Uterus (tissue), 4 donors: ENCODE results near the gene MUSK. TPM values are rescaled to one million over a fixed set of nuclear protein-coding genes. Genes with fewer than 3 reads are reported as not detected.

ENCODE experiments used
- DNase-seq, 2 donors: peaks; one replicate each; pipeline ENCODE4 v3.0.0-alpha.2; 2019 to 2020
- H3K27ac ChIP-seq, 2 donors: fragments of 200-600 bp; sonication (generic); 1 replicate in 1 of 2; 2 replicates in 1 of 2; pipeline ENCODE4 v1.5.1; 2016 to 2018
- H3K27me3 ChIP-seq, 2 donors: fragments of 200-600 bp; sonication (generic); one replicate each; pipeline ENCODE4 v1.5.1; 2018 to 2019; ENCODE audit warnings: control low read depth in 1 of 2
- H3K36me3 ChIP-seq, 2 donors: fragments of 200-600 bp; sonication (generic); one replicate each; pipeline ENCODE4 v1.5.1; 2019; ENCODE audit warnings: control low read depth in 1 of 2
- H3K4me1 ChIP-seq, 2 donors: fragments of 200-600 bp; sonication (generic); one replicate each; pipeline ENCODE4 v1.5.1; 2018 to 2019; ENCODE audit warnings: control low read depth in 1 of 2
- H3K4me3 ChIP-seq, 2 donors: fragments of 200-600 bp; sonication (generic); 1 replicate in 1 of 2; 2 replicates in 1 of 2; pipeline ENCODE4 v1.5.1; 2018 to 2019; ENCODE audit warnings: mild to moderate bottlenecking in 1 of 2
- H3K9me3 ChIP-seq, 2 donors: fragments of 200-600 bp; sonication (generic); one replicate each; pipeline ENCODE4 v1.5.1; 2019; ENCODE audit warnings: control low read depth in 1 of 2
- POLR2A ChIP-seq, 2 donors: fragments of 450-650 bp; IDR thresholded peaks; one replicate each; pipeline ENCODE4 v1.6.1; 2016; ENCODE audit warnings: antibody characterized with exemption in 2 of 2, mild to moderate bottlenecking in 1 of 2, moderate library complexity in 1 of 2
- intact Hi-C: fragments of 100-400 bp; cut with DNase I; formaldehyde crosslinking; loops from one replicate; pipeline ENCODE4 v1.15.1; 2023; ENCODE audit warnings: low total_unique reads
- total RNA-seq, 4 donors: library from RNA; depleted of rRNA in 3 of 4; stranded (reverse); fragments of >200 nt in 3 of 4; gene quantifications; one replicate each; pipeline versions ENCODE4 v1.1.0 to v1.2.4, GENCODE V29; 2014 to 2023
- TF ChIP-seq, protein P1 (sequence below), 4 experiments: fragments of 200-600 bp in 2 of 4; fragments of 450-650 bp in 2 of 4; sonication (generic) in 2 of 4; IDR thresholded peaks; one replicate each; pipeline ENCODE4 v1.5.1; 2016 to 2019; ENCODE audit warnings: antibody characterized with exemption in 4 of 4, mild to moderate bottlenecking in 2 of 4, moderate library complexity in 1 of 4
- donor health status: DM: yes; HTN: yes; CAD: no.

Gene MUSK
- total RNA-seq, 4 donors from 2014 or later, result 11.5 TPM; not detected in 3

DNA sequence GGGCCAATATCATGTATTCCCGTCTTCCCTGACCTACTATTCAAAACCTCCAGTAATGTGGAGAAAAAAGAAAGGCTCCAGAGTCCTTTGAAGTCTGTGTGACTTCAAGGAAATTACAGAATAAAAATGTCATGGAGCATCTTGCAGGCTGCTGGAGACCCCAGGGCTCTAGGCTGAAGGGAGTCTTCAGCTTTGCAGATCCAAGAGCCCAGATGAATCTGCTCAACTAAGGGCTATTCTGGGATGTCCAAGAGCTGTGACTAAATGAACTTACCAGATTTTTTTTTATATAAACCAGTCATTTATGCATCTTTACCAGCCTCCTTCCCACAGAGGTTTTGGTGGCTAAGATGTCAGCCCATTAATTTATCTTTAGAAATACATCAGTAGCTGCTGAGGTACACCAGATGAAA lies 167.3 kb downstream of the MUSK start:
- intact Hi-C loops, result no loop called here
- Histone ChIP-seq H3K4me3 (no peak overlapping the region), H3K4me1 (no peaks in the 10 kb centered on the region), H3K27me3 (no peaks in the 10 kb centered on the region), H3K27ac (no peak overlapping the region), H3K9me3 (no peaks in the 10 kb centered on the region), H3K36me3 (no peaks in the 10 kb centered on the region)
- DNase-seq, result no peak
- TF ChIP-seq POLR2A (IDR thresholded peaks at IDR 0.05), result no peak
- TF ChIP-seq, protein P1, sequence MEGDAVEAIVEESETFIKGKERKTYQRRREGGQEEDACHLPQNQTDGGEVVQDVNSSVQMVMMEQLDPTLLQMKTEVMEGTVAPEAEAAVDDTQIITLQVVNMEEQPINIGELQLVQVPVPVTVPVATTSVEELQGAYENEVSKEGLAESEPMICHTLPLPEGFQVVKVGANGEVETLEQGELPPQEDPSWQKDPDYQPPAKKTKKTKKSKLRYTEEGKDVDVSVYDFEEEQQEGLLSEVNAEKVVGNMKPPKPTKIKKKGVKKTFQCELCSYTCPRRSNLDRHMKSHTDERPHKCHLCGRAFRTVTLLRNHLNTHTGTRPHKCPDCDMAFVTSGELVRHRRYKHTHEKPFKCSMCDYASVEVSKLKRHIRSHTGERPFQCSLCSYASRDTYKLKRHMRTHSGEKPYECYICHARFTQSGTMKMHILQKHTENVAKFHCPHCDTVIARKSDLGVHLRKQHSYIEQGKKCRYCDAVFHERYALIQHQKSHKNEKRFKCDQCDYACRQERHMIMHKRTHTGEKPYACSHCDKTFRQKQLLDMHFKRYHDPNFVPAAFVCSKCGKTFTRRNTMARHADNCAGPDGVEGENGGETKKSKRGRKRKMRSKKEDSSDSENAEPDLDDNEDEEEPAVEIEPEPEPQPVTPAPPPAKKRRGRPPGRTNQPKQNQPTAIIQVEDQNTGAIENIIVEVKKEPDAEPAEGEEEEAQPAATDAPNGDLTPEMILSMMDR (IDR thresholded peaks at IDR 0.05), result no peak

DNA sequence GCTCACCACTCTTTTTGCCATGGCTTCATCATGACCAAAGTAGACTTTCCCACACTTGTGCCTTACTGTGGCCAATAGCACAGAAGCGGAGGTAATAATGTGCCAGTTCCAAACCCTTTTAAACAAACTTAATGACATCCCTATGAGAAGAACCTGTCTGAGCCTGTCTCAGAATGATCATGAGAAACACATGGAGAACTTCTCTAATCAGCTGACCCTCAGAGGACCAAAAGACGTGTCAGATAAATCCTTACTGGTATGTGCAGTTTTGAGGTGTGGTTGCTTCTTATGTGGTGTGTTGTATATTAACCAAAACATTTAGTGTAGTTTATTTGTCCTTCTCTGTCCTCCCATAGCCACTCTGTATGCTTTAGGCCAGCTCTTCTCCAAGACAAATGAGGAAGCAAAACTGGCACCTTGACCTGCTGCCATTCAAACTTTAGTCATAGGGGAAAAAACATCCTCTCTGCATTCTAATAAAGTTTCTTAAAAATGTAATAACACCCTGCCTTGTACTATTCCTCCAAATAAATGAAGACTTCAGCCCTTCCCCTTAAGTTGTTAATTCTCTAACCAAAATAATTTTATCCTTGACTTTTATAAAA lies 168.9 kb downstream of the MUSK start:
- intact Hi-C loops, result no loop called here
- Histone ChIP-seq H3K27me3 (no peaks in the 10 kb centered on the region), H3K4me1 (no peaks in the 10 kb centered on the region), H3K9me3 (no peaks in the 10 kb centered on the region), H3K36me3 (no peaks in the 10 kb centered on the region), H3K27ac (no peak overlapping the region), H3K4me3 (no peak overlapping the region)
- DNase-seq, result no peak
- TF ChIP-seq, protein P1 (IDR thresholded peaks at IDR 0.05), result no peak
- no peak for TF ChIP-seq POLR2A (IDR thresholded peaks at IDR 0.05)

DNA sequence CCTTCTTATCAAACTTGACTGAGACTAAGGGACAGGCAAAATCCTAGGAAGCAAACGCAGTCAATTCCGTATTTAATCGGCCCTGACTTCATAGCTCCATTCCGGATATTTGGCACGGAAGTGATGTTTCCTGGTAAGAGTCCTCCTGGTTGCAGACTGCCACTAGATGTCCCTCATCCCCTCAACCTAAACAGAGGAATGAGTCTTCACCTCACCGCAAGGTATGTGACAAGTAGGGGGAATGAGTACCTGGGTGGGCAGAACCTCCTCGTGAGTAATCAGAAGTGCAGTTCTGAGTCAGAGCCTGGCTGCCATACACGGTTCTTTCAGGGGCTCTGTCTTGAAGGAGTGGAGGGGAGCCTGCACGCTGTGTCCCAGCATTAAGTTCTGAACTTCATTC lies 173.6 kb downstream of the MUSK start:
- intact Hi-C loops, result no loop called here
- Histone ChIP-seq H3K9me3 (no peaks in the 10 kb centered on the region), H3K4me3 (no peak overlapping the region), H3K4me1 (no peaks in the 10 kb centered on the region), H3K27me3 (no peaks in the 10 kb centered on the region), H3K27ac (no peak overlapping the region), H3K36me3 (no peaks in the 10 kb centered on the region)
- TF ChIP-seq, protein P1 (IDR thresholded peaks at IDR 0.05), result no peak
- no peak for TF ChIP-seq POLR2A (IDR thresholded peaks at IDR 0.05)
- DNase-seq, result no peak

DNA sequence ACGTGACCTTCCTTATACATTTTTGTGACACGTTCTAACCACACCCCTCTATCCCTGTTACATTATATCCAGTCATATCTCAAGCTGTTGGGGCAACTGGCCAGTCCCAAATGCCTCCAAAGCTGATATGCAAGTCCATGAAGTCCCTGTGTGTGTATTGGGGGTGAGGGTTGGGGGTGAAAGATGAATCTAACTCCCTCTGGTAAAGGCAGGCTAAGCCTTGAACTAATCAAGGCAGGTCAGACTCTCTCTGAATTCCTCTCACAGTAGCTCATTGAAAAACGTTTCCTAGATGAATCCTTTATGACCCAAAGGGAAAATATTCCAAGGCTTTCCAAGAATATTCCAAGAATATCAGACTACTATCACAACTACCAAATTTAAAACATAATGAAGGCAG lies 174.4 kb downstream of the MUSK start:
- DNase-seq, result no peak
- intact Hi-C loops, result no loop called here
- Histone ChIP-seq H3K27ac (no peak overlapping the region), H3K9me3 (no peaks in the 10 kb centered on the region), H3K27me3 (no peaks in the 10 kb centered on the region), H3K4me3 (no peak overlapping the region), H3K36me3 (no peaks in the 10 kb centered on the region), H3K4me1 (no peaks in the 10 kb centered on the region)
- TF ChIP-seq, protein P1 (IDR thresholded peaks at IDR 0.05), result no peak
- TF ChIP-seq POLR2A (IDR thresholded peaks at IDR 0.05), result no peak

DNA sequence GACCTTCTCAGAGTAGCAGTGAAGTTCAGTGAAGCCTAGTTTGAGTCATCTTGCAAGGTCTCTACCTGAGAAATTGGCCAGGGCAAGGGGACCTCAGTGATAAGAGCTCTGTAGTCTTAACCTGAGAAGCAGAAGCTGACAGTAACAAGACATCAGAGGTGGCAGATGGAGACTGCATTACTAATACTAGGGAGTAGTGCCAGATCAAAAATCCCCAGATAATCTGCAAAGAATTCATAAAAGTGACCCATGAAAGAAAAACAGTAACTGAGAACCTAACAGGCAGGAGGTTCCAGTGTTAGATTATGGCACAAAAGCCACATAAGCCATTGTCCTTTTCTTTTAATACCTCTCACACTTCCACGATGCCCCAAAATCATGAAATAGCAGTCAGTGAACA lies 175.5 kb downstream of the MUSK start:
- H3K9me3 ChIP-seq, result no peaks in the 10 kb centered on the region

More for the DNA sequence above, 175.5 kb downstream of the MUSK start:
- Histone ChIP-seq H3K4me1 (no peaks in the 10 kb centered on the region), H3K4me3 (no peak overlapping the region), H3K27ac (no peak overlapping the region), H3K27me3 (no peaks in the 10 kb centered on the region), H3K36me3 (no peaks in the 10 kb centered on the region)
- no peak for DNase-seq
- intact Hi-C loops, result no loop called here
- TF ChIP-seq POLR2A (IDR thresholded peaks at IDR 0.05), result no peak
- TF ChIP-seq, protein P1 (IDR thresholded peaks at IDR 0.05), result no peak
